Measurements from ENCODE around the gene DMPK.

DNA sequence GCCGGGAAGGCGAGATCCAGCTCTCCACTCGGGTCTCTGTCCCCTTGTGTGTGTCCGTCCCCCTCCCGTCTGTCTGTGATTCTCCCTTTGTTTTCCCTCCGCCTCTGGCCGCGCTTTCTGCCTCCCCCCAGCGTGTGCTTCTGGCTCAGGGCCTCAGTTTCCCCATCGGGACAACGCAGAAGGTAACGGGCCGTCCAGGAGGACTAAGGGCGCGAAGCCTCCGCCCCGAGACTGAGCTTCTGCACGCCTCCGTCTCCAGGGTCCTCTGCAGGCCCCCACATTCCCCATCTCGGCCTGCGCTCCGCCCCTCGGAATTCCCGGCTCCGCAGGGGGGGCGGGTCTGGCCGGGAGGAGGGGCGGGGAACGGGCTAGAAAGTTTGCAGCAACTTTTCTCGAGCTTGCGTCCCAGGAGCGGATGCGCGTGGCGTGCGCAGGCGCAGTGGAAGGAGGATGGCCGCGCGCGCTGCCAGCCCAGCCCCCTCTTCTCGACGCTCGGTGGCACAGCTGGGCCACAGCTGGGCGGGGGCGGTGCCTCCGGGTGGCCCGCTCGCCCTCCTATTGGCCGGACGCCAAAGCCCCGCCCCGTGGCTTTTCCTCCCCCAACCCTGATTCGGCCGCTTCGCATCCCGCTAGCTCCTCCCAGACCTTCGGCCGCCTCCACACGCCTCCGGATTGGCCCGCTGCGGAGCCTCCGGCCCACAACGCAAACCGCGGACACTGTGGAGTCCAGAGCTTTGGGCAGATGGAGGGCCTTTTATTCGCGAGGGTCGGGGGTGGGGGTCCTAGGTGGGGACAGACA lies 13.1 kb downstream of the DMPK start, which contains the start of gene SIX5:
- TF ChIP-seq, protein P1, sequence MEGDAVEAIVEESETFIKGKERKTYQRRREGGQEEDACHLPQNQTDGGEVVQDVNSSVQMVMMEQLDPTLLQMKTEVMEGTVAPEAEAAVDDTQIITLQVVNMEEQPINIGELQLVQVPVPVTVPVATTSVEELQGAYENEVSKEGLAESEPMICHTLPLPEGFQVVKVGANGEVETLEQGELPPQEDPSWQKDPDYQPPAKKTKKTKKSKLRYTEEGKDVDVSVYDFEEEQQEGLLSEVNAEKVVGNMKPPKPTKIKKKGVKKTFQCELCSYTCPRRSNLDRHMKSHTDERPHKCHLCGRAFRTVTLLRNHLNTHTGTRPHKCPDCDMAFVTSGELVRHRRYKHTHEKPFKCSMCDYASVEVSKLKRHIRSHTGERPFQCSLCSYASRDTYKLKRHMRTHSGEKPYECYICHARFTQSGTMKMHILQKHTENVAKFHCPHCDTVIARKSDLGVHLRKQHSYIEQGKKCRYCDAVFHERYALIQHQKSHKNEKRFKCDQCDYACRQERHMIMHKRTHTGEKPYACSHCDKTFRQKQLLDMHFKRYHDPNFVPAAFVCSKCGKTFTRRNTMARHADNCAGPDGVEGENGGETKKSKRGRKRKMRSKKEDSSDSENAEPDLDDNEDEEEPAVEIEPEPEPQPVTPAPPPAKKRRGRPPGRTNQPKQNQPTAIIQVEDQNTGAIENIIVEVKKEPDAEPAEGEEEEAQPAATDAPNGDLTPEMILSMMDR (IDR thresholded peaks at IDR 0.05) = no peak
- TF ChIP-seq POLR2A (IDR thresholded peaks at IDR 0.05) = peak; percentile 92 to 94
